WTC11 (cell line): ENCODE data around the gene EYS. TPM values are rescaled to one million over a fixed set of nuclear protein-coding genes. Genes with fewer than 3 reads are reported as not detected.

Experiments
- ATAC-seq: fragments of 200-7000 bp; cut with Tn5 transposase; 2 replicates; pipeline ENCODE4 v1.10.0; 2021; ENCODE audit warnings: mild to moderate bottlenecking, moderate library complexity
- CTCF ChIA-PET: fragments of 300-600 bp; sonication (Branson Sonifier 250); formaldehyde crosslinking; loops from one replicate; lab custom pipeline; 2021; ENCODE audit warnings: antibody characterized with exemption; lab: Charles Lee
- POLR2A ChIA-PET: fragments of 350-600 bp; sonication (Branson Sonifier 250); formaldehyde crosslinking; loops from one replicate; lab custom pipeline; 2021; ENCODE audit warnings: antibody characterized with exemption; lab: Charles Lee
- DNase-seq: peaks from one replicate; pipeline ENCODE4 v3.0.0; 2021; ENCODE audit warnings: low spot score
- H3K27ac Mint-ChIP-seq: 2 replicates; pipeline ENCODE4 v1.8.0; 2021; ENCODE audit warnings: mixed read lengths
- H3K27me3 Mint-ChIP-seq: 2 replicates; pipeline ENCODE4 v1.8.0; 2021; ENCODE audit warnings: low read depth, mild to moderate bottlenecking, moderate library complexity, mixed read lengths
- H3K36me3 Mint-ChIP-seq: 2 replicates; pipeline ENCODE4 v1.8.0; 2021; ENCODE audit warnings: mixed read lengths
- H3K4me1 Mint-ChIP-seq: 2 replicates; pipeline ENCODE4 v1.8.0; 2022; ENCODE audit warnings: mixed read lengths
- H3K4me3 Mint-ChIP-seq: 2 replicates; pipeline ENCODE4 v1.8.0; 2021; ENCODE audit warnings: mild to moderate bottlenecking, moderate library complexity, mixed read lengths
- H3K9me3 Mint-ChIP-seq: 2 replicates; pipeline ENCODE4 v1.8.0; 2021; ENCODE audit warnings: mixed read lengths
- CREM ChIP-seq: sonication (generic); formaldehyde crosslinking; IDR thresholded peaks from 2 replicates; pipeline ENCODE4 v1.8.1; 2022; ENCODE audit warnings: mild to moderate bottlenecking, missing genetic modification reagents, moderate library complexity
- JUN ChIP-seq: sonication (generic); formaldehyde crosslinking; IDR thresholded peaks from 2 replicates; pipeline ENCODE4 v1.8.0; 2023; ENCODE audit warnings: mild to moderate bottlenecking, missing genetic modification reagents
- MYBL2 ChIP-seq: sonication (generic); formaldehyde crosslinking; IDR thresholded peaks from 2 replicates; pipeline ENCODE4 v1.8.1; 2023; ENCODE audit warnings: mild to moderate bottlenecking, moderate library complexity, missing genetic modification reagents
- NR2C2 ChIP-seq: sonication (generic); formaldehyde crosslinking; IDR thresholded peaks from 2 replicates; pipeline ENCODE4 v1.8.0; 2022; ENCODE audit warnings: mild to moderate bottlenecking, missing genetic modification reagents
- RELA ChIP-seq: sonication (generic); formaldehyde crosslinking; IDR thresholded peaks from 2 replicates; pipeline ENCODE4 v1.8.1; 2022; ENCODE audit warnings: missing genetic modification reagents, mild to moderate bottlenecking, borderline replicate concordance
- TEAD4 ChIP-seq: sonication (generic); formaldehyde crosslinking; IDR thresholded peaks from 2 replicates; pipeline ENCODE4 v1.8.0; 2022; ENCODE audit warnings: mild to moderate bottlenecking, missing genetic modification reagents
- total RNA-seq: library from RNA; stranded (reverse); gene quantifications from 3 replicates; pipeline ENCODE4 v1.2.3, GENCODE V29; 2021
- TF ChIP-seq, protein P1 (sequence below): fragments of 250-450 bp; sonication (Bioruptor Pico); IDR thresholded peaks from 2 replicates; pipeline ENCODE4 v1.9.0; 2021; ENCODE audit warnings: moderate library complexity, mild to moderate bottlenecking, inconsistent platforms, borderline replicate concordance
- TF ChIP-seq, protein P2 (sequence below): fragments of 250-450 bp; sonication (Bioruptor Pico); conservative IDR thresholded peaks from 2 replicates; pipeline ENCODE4 v1.9.0; 2021; ENCODE audit warnings: mild to moderate bottlenecking
- TF ChIP-seq, protein P3 (sequence below): sonication (generic); formaldehyde crosslinking; IDR thresholded peaks from 2 replicates; pipeline ENCODE4 v1.8.0; 2022; ENCODE audit warnings: mild to moderate bottlenecking, missing genetic modification reagents
- TF ChIP-seq, protein P4 (sequence below): sonication (generic); formaldehyde crosslinking; conservative IDR thresholded peaks from 2 replicates; pipeline ENCODE4 v1.8.1; 2023; ENCODE audit warnings: mild to moderate bottlenecking, low read depth, missing genetic modification reagents, moderate library complexity
- TF ChIP-seq, protein P5 (sequence below): fragments of 250-450 bp; sonication (Bioruptor Pico); IDR thresholded peaks from 2 replicates; pipeline ENCODE4 v1.9.0; 2021; ENCODE audit warnings: mild to moderate bottlenecking

EYS gene
- total RNA-seq, 1 experiment from 2014 or later, result not detected

DNA sequence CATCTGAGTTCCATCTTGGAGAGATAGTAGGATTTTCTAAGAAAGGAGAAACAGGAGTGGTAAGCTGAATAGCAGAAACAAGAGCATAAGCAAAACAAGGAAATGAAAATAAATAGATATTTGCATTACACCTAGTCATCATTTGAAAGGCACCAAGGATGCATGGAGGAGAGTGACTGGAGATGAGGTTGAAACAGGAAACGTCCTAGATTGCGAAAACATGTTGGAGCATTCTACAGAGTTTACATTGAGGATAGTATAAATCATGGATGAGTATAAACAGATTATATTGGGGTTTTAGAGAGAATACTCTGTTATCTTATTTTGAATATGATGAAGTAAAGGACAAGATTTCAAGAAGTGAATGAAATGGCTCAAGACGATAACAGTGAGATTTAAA is 507.3 kb downstream of the EYS start:
- ChIA-PET CTCF (no interaction called here), POLR2A (no interaction called here)
- Mint-ChIP-seq H3K4me3 (no peak overlapping the region), H3K9me3 (peaks cover 56% of the 10 kb centered on the region), H3K27ac (no peak overlapping the region), H3K36me3 (peaks cover 21% of the 10 kb centered on the region), H3K27me3 (no peaks in the 10 kb centered on the region; the same call in 1 of the 2 replicates), H3K4me1 (peaks cover 11% of the 10 kb centered on the region)
- ATAC-seq (no peak), DNase-seq (no peak)
- TF ChIP-seq, protein P1, sequence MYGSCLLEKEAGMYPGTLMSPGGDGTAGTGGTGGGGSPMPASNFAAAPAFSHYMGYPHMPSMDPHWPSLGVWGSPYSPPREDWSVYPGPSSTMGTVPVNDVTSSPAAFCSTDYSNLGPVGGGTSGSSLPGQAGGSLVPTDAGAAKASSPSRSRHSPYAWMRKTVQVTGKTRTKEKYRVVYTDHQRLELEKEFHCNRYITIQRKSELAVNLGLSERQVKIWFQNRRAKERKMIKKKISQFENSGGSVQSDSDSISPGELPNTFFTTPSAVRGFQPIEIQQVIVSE, result no peak
- no peak for TF ChIP-seq NR2C2
- TF ChIP-seq, protein P2, sequence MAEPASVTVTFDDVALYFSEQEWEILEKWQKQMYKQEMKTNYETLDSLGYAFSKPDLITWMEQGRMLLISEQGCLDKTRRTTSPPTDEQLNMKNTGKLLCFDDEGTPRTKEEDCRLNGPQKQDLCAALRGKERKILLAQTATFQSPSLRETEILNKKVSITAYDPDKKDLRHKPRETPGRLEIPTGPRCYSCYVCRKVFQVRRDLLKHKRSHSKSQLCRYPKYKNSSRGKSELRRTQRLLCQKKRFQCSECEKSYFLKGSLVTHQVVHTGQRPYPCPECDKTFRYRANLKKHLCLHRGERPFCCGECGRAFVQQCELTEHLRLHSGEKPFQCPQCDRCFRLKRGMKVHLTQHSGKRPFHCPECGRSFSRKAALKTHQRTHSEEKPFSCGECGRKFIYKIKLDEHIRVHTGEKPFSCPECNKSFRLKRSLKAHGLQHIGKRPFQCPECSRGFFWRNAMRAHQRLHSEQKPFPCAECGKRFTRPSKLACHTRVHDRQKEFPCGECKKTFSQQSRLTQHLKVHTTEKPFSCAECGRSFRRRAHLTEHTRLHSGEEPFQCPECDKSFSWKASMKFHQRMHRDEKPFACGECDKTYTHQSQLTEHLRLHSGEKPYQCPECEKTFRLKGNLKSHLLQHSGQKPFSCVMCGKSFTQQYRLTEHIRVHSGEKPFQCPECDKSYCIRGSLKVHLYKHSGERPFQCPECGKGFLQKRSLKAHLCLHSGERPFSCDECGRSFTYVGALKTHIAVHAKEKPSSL (CRISPR knock-in tag), result no peak
- TF ChIP-seq MYBL2 (CRISPR knock-in tag), result no peak
- TF ChIP-seq, protein P3, sequence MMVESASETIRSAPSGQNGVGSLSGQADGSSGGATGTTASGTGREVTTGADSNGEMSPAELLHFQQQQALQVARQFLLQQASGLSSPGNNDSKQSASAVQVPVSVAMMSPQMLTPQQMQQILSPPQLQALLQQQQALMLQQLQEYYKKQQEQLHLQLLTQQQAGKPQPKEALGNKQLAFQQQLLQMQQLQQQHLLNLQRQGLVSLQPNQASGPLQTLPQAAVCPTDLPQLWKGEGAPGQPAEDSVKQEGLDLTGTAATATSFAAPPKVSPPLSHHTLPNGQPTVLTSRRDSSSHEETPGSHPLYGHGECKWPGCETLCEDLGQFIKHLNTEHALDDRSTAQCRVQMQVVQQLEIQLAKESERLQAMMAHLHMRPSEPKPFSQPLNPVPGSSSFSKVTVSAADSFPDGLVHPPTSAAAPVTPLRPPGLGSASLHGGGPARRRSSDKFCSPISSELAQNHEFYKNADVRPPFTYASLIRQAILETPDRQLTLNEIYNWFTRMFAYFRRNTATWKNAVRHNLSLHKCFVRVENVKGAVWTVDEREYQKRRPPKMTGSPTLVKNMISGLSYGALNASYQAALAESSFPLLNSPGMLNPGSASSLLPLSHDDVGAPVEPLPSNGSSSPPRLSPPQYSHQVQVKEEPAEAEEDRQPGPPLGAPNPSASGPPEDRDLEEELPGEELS (CRISPR knock-in tag), result no peak
- no peak for TF ChIP-seq JUN (CRISPR knock-in tag)

DNA sequence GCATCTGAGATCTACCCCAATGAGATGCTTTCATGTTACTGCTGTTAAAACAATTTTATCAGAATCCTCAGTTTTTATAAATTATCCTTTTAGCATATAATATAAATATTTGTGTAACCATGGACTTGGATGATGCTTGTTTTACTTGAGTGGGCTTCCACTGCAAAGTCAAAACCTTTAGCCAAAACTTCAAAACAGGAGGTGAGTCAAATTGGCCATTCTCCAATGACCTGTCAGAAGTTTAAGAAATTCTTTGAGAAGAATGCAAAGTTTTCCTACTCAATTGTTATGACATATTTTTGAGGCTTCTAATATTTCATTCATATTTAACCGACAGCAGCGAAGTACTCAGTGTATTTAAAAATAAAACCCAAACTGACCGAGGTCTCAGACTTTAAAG is 507.9 kb downstream of the EYS start:
- H3K4me1 Mint-ChIP-seq, result peaks cover 11% of the 10 kb centered on the region
- POLR2A ChIA-PET, result no interaction called here
- no peak for ATAC-seq

More for the DNA sequence above, 507.9 kb downstream of the EYS start:
- Mint-ChIP-seq H3K27ac (no peak overlapping the region), H3K9me3 (peaks cover 52% of the 10 kb centered on the region), H3K27me3 (no peaks in the 10 kb centered on the region; the same call in 1 of the 2 replicates), H3K4me3 (no peak overlapping the region), H3K36me3 (peaks cover 21% of the 10 kb centered on the region)
- CTCF ChIA-PET, result no interaction called here
- no peak for DNase-seq
- TF ChIP-seq CREM (no peak), RELA (no peak), TEAD4 (no peak)
- TF ChIP-seq, protein P3 (CRISPR knock-in tag), result no peak
- TF ChIP-seq, protein P4, sequence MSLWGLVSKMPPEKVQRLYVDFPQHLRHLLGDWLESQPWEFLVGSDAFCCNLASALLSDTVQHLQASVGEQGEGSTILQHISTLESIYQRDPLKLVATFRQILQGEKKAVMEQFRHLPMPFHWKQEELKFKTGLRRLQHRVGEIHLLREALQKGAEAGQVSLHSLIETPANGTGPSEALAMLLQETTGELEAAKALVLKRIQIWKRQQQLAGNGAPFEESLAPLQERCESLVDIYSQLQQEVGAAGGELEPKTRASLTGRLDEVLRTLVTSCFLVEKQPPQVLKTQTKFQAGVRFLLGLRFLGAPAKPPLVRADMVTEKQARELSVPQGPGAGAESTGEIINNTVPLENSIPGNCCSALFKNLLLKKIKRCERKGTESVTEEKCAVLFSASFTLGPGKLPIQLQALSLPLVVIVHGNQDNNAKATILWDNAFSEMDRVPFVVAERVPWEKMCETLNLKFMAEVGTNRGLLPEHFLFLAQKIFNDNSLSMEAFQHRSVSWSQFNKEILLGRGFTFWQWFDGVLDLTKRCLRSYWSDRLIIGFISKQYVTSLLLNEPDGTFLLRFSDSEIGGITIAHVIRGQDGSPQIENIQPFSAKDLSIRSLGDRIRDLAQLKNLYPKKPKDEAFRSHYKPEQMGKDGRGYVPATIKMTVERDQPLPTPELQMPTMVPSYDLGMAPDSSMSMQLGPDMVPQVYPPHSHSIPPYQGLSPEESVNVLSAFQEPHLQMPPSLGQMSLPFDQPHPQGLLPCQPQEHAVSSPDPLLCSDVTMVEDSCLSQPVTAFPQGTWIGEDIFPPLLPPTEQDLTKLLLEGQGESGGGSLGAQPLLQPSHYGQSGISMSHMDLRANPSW, result no peak
- TF ChIP-seq, protein P5, sequence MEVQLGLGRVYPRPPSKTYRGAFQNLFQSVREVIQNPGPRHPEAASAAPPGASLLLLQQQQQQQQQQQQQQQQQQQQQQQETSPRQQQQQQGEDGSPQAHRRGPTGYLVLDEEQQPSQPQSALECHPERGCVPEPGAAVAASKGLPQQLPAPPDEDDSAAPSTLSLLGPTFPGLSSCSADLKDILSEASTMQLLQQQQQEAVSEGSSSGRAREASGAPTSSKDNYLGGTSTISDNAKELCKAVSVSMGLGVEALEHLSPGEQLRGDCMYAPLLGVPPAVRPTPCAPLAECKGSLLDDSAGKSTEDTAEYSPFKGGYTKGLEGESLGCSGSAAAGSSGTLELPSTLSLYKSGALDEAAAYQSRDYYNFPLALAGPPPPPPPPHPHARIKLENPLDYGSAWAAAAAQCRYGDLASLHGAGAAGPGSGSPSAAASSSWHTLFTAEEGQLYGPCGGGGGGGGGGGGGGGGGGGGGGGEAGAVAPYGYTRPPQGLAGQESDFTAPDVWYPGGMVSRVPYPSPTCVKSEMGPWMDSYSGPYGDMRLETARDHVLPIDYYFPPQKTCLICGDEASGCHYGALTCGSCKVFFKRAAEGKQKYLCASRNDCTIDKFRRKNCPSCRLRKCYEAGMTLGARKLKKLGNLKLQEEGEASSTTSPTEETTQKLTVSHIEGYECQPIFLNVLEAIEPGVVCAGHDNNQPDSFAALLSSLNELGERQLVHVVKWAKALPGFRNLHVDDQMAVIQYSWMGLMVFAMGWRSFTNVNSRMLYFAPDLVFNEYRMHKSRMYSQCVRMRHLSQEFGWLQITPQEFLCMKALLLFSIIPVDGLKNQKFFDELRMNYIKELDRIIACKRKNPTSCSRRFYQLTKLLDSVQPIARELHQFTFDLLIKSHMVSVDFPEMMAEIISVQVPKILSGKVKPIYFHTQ, result no peak
